DND-41 (cell line): Measurements from ENCODE around the gene CASP1.

ENCODE experiments used
- EZH2 ChIP-seq: IDR thresholded peaks from 3 replicates; pipeline ENCODE4 v1.6.1; 2012; ENCODE audit warnings: borderline replicate concordance, low read depth, mild to moderate bottlenecking, moderate library complexity, low read length, inconsistent platforms; ENCODE audit not compliant: severe bottlenecking
- TF ChIP-seq, protein P1 (sequence below): IDR thresholded peaks from 2 replicates; pipeline ENCODE4 v1.5.1; 2012; ENCODE audit warnings: borderline replicate concordance, low read length, moderate library complexity, mild to moderate bottlenecking; ENCODE audit not compliant: poor library complexity, severe bottlenecking; ENCODE audit errors: extremely low read depth

DNA sequence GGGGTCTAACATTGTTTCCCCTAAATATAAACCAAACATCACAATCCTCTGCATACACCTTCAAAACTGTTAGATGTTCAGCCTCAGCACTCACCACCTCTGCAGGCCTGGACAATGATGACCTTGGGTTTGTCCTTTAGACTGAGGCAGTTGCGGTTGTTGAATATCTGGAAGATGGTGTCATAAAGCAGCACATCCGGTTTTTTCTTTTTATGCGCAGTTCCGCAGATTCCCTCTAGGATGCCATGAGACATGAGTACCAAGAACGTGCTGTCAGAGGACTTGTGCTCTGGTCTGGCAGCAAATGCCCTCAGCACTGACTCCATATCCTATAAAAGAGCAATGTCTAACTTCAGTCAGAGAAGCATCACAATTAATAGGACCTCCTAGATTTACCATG is 34.8 kb downstream of the CASP1 start:
- TF ChIP-seq, protein P1, sequence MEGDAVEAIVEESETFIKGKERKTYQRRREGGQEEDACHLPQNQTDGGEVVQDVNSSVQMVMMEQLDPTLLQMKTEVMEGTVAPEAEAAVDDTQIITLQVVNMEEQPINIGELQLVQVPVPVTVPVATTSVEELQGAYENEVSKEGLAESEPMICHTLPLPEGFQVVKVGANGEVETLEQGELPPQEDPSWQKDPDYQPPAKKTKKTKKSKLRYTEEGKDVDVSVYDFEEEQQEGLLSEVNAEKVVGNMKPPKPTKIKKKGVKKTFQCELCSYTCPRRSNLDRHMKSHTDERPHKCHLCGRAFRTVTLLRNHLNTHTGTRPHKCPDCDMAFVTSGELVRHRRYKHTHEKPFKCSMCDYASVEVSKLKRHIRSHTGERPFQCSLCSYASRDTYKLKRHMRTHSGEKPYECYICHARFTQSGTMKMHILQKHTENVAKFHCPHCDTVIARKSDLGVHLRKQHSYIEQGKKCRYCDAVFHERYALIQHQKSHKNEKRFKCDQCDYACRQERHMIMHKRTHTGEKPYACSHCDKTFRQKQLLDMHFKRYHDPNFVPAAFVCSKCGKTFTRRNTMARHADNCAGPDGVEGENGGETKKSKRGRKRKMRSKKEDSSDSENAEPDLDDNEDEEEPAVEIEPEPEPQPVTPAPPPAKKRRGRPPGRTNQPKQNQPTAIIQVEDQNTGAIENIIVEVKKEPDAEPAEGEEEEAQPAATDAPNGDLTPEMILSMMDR: peak; percentile 16
- no peak for TF ChIP-seq EZH2
